Aorta (tissue), 5 donors: Measurements from ENCODE around the gene BRD4. TPM values are rescaled to one million over a fixed set of nuclear protein-coding genes. Genes with fewer than 3 reads are reported as not detected.
"Not testable (repeated sequence)": the region's sequence is repeated elsewhere in the genome, so short reads cannot be mapped to it uniquely, and the experiment has no call there.

ENCODE experiments used
- ATAC-seq: fragments of 200-7000 bp; cut with Tn5 transposase; one replicate; pipeline ENCODE4 v1.9.1; 2022; ENCODE audit warnings: moderate library complexity; ENCODE audit not compliant: low FRiP score
- DNase-seq, 2 donors: peaks; one replicate each; pipeline ENCODE4 v3.0.0-alpha.2; 2020
- H3K27ac ChIP-seq, 2 donors: one replicate each; pipeline ENCODE4 v1.5.1; 2013; ENCODE audit warnings: low read length in 2 of 2, mild to moderate bottlenecking in 2 of 2, moderate library complexity in 2 of 2, control low read depth in 1 of 2, inconsistent platforms in 1 of 2, low read depth in 1 of 2
- H3K27me3 ChIP-seq, 2 donors: one replicate each; pipeline ENCODE4 v1.6.1; 2013; ENCODE audit warnings: control low read depth in 1 of 2, low read length in 1 of 2, mild to moderate bottlenecking in 1 of 2, moderate library complexity in 1 of 2; ENCODE audit not compliant: insufficient read depth in 2 of 2, control insufficient read depth in 1 of 2
- H3K36me3 ChIP-seq, 2 donors: one replicate each; pipeline ENCODE4 v1.6.1; 2013; ENCODE audit warnings: control low read depth in 1 of 2, low read length in 1 of 2, mild to moderate bottlenecking in 1 of 2; ENCODE audit not compliant: insufficient read depth in 2 of 2, control insufficient read depth in 1 of 2
- H3K4me1 ChIP-seq, 2 donors: one replicate each; pipeline ENCODE4 v1.6.1; 2013; ENCODE audit warnings: low read length in 2 of 2, control low read depth in 1 of 2, mild to moderate bottlenecking in 1 of 2, moderate library complexity in 1 of 2; ENCODE audit not compliant: insufficient read depth in 2 of 2, control insufficient read depth in 1 of 2
- H3K4me3 ChIP-seq, 2 donors: one replicate each; pipeline ENCODE4 v1.5.1; 2013; ENCODE audit warnings: low read length in 2 of 2, control low read depth in 1 of 2, mild to moderate bottlenecking in 1 of 2
- H3K9me3 ChIP-seq: one replicate; pipeline ENCODE4 v1.6.1; 2013; ENCODE audit warnings: mild to moderate bottlenecking, low read length; ENCODE audit not compliant: control insufficient read depth
- WGBS, 2 donors: extraction: QIAGEN DNeasy Blood & Tissue Kit; methylation state at CpG; one replicate each; pipeline ENCODE4 v1.1.7; 2013; 5-methylcytosine and 5-hydroxymethylcytosine counted together
- intact Hi-C, 2 donors: fragments of 100-400 bp; cut with DNase I; formaldehyde crosslinking; loops; one replicate each; pipeline versions ENCODE4 v1.14.2 to v1.15.0; 2022
- polyA plus RNA-seq, 2 donors: library from polyadenylated mRNA; stranded (reverse); fragments of 200-250 nt; gene quantifications; one replicate each; pipeline ENCODE4 v1.2.3, GENCODE V29; 2013
- total RNA-seq, 2 donors: library from RNA; stranded (reverse); fragmentation: NEBNext Ultra II Directional; extraction: Animal tissue kit (Norgen Biotek cat#: 25700); gene quantifications; one replicate each; pipeline ENCODE4 v1.2.1, GENCODE V29; 2021
- donor health status: healthy with polysubstance abuse.
- donor health status: Bipolar disorder and iron deficiency.
- donor health status: DM: no; HTN: no; CAD: no.
- donor health status: DM: no; HTN: no; CAD: no.
- donor health status: DM: yes; HTN: yes; CAD: no.

BRD4 gene
- total and polyA plus RNA-seq, 4 donors = 12.3 to 126 (median 86.6) TPM

DNA sequence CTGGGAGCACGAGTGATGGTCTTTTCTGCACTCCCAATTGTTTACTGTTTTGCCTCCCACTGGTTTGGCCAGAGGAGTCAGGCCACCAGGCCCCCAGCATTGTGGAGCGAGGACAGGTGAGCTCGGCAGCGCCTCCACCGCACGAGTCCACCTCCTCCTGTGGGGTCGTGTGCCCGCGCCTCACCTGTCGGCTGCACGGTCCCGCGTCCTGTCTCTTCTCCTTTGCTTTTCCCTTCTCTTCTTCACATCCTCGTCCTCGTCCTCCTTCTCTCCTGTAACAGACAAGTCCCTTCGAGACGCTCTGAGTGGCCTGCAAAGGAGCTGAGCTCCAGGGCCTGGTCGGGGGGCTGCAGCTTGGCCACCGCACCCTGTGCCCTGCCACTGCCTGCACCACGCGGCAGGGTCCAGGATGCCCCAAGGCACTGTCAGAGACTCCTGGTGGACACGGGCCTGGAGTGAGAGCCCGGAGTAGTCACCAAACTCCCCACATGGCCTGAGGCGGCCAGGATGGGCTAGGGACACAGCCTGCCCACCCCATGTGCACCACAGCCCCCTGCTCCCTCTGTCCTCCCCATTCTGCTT lies 35.8 kb upstream of the BRD4 start:
- Histone ChIP-seq H3K4me1 (no peaks in the 10 kb centered on the region), H3K4me3 (no peak overlapping the region), H3K9me3 (no peaks in the 10 kb centered on the region), H3K27ac (no peak overlapping the region), H3K36me3 (peaks cover 5% of the 10 kb centered on the region in 2 donors), H3K27me3 (no peaks in the 10 kb centered on the region)
- WGBS, 2 donors = 90 to 93% methylated on average over 24 of the region's 24 CpGs
- no peak for ATAC-seq
- intact Hi-C loops = no loop called here
- DNase-seq = peak in 1 of 2 donors; percentile 38

DNA sequence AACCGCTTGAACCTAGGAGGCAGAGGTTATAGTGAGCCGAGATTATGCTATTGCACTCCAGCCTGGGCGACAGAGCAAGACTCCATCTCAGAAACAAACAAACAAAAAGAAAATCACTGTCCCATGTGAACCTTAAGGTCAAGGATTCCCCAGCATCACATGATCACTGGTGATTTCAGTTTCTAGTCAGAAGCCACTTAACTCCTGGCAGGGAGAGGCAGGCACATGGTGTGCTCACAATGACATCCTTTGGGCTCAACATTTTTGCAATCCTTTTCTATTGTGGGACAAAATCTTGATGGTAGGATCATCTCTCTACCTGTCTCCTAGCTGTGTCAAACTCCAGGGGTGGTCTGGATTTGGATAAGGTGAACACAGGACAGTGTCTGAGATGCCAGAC lies 35.1 kb upstream of the BRD4 start:
- H3K4me1 ChIP-seq = no peaks in the 10 kb centered on the region
- H3K27me3 ChIP-seq = no peaks in the 10 kb centered on the region
- DNase-seq (no peak), ATAC-seq (no peak)
- no peaks in the 10 kb centered on the region for H3K9me3 ChIP-seq
- H3K4me3 ChIP-seq = no peak overlapping the region
- H3K36me3 ChIP-seq = peaks cover 5% of the 10 kb centered on the region in 2 donors
- 90 to 95% methylated on average over 3 of the region's 3 CpGs for WGBS, 2 donors
- intact Hi-C loops = no loop called here
- H3K27ac ChIP-seq = no peak overlapping the region

DNA sequence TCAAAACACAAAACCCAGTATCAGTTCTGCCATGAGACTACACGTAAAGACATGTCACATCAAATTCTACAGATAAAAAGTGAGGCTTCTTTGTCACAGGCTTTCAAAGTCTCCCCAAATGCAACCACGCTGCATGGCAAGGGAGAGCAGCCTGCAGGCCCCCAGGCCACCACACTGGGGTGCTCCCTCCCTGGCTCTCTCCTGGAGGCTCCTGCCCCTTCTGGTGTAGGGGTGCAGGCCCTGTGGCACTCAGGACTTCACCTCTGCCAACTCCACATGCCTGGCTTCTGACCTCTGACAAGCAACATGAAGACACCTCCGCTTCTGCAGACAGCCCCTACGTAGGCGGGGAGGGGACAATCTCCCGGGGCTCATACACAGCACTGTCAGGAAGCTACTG lies 32.9 kb upstream of the BRD4 start:
- H3K27ac ChIP-seq = no peak overlapping the region
- WGBS, 2 donors = 79 to 90% methylated on average over 6 of the region's 6 CpGs
- ATAC-seq (no peak), DNase-seq (no peak)
- H3K27me3 ChIP-seq = no peaks in the 10 kb centered on the region
- intact Hi-C loops = no loop called here
- peaks cover 5 to 11% of the 10 kb centered on the region in 2 donors for H3K36me3 ChIP-seq
- H3K4me3 ChIP-seq = no peak overlapping the region
- no peaks in the 10 kb centered on the region for H3K9me3 ChIP-seq
- H3K4me1 ChIP-seq = no peaks in the 10 kb centered on the region

DNA sequence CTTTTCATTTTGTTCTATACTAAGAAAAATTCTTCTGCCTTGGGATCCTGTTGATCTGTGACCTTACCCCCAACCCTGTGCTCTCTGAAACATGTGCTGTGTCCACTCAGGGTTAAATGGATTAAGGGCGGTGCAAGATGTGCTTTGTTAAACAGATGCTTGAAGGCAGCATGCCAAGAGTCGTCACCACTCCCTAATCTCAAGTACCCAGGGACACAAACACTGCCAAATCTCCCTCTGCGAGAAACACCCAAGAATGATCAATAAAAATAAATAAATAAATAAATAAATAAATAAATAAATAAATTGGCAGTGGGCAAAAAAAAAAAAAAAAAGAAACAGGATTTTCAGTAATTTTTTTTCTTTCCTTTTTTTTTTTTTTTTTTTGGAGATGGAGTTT lies 31.5 kb upstream of the BRD4 start:
- intact Hi-C loops, H3K4me1 ChIP-seq, H3K4me3 ChIP-seq, H3K27ac ChIP-seq, H3K27me3 ChIP-seq, H3K9me3 ChIP-seq, ATAC-seq: not testable (repeated sequence)
- WGBS, 2 donors = 59 to 63% methylated on average over 3 of the region's 3 CpGs
- DNase-seq = peak in 1 of 2 donors; percentile 35
- H3K36me3 ChIP-seq = peaks cover 11 to 16% of the 10 kb centered on the region in 2 donors

DNA sequence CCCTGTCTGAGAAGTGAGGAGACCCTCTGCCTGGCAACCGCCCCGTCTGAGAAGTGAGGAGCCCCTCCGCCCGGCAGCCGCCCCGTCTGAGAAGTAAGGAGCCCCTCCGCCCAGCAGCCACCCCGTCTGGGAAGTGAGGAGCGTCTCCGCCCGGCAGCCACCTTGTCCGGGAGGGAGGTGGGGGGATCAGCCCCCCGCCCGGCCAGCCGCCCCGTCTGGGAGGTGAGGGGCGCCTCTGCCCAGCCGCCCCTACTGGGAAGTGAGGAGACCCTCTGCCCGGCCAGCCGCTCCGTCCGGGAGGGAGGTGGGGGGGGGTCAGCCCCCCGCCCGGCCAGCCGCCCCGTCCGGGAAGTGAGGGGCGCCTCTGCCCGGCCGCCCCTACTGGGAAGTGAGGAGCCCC lies 30.7 kb upstream of the BRD4 start:
- H3K4me3 ChIP-seq, H3K27ac ChIP-seq, H3K9me3 ChIP-seq, ATAC-seq, H3K4me1 ChIP-seq, H3K27me3 ChIP-seq, DNase-seq, intact Hi-C loops: not testable (repeated sequence)
- peaks cover 8 to 20% of the 10 kb centered on the region in 2 donors for H3K36me3 ChIP-seq
- WGBS, 2 donors = 87 to 96% methylated on average over 3 to 30 of the region's 30 CpGs

DNA sequence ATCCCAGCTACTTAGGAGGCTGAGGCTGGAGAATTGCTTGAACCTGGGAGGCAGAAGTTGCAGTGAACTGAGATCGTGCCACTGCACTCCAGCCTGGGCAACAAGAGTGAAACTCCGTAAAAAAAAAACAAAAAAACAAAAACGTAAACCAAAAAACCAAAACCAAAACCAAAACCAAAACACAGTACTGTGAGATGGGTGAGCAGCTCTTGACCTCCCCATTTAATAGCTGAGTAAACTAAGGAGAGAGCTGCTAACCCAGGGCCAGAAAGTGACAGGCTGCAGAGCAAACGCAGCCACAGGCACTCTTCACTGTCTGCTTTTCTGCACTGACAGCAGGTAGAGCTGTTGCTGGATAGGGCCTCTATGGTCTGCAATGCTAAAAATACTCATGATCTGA lies 27.7 kb upstream of the BRD4 start:
- H3K27ac ChIP-seq, H3K9me3 ChIP-seq, intact Hi-C loops, H3K27me3 ChIP-seq, H3K4me3 ChIP-seq, ATAC-seq, H3K4me1 ChIP-seq: not testable (repeated sequence)
- 77 to 80% methylated on average over 4 of the region's 4 CpGs for WGBS, 2 donors
- peak in 1 of 2 donors; percentile 2 for DNase-seq
- peaks cover 5 to 16% of the 10 kb centered on the region in 2 donors for H3K36me3 ChIP-seq

DNA sequence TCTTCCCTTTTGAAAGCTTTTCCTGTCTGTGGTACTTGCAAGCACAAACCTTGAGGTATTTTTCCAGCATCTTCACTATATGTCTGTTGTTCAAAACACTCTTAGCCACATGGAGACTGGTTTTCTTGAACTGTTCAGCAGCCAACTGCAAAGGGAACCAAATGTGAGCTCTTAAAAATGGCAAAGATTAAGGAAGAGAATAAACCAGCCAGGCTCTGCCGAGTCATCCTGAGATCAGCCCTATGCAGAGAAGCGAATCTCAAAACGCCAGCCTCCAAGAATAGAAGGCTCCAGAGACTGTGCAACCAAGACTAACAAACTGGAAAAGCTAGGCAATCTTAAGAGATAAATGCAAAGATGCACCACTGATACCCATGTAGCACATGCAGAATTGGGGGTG lies 26.6 kb upstream of the BRD4 start:
- Histone ChIP-seq H3K9me3 (no peaks in the 10 kb centered on the region), H3K4me3 (no peak overlapping the region), H3K27ac (peak overlapping the region in 1 of 2 donors; percentile 19), H3K36me3 (peaks cover 5 to 16% of the 10 kb centered on the region in 2 donors), H3K4me1 (no peaks in the 10 kb centered on the region), H3K27me3 (no peaks in the 10 kb centered on the region)
- DNase-seq (no peak), ATAC-seq (no peak)
- 50 to 52% methylated on average over 3 of the region's 3 CpGs for WGBS, 2 donors
- intact Hi-C loops = no loop called here

DNA sequence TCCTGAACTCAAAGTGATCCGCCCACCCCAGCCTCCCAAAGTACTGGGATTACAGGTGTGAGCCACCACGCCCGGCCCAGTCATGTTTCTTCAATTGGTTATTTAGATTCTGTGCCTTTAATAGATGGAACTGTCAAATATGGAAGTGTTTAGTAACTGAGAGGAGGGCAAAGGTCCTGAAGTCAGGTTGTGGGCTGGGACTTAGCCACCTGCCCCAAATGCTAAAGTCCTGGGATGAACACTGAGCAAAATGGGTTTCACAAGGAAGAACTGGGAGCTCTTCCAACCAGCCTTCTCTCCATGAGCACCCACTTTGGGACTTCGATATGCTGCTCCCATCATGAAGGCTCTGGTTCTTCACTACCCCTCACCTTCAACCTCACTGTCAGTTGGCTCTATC lies 25.6 kb upstream of the BRD4 start:
- Histone ChIP-seq H3K36me3 (peaks cover 5 to 16% of the 10 kb centered on the region in 2 donors), H3K4me1 (no peaks in the 10 kb centered on the region), H3K9me3 (no peaks in the 10 kb centered on the region), H3K27me3 (no peaks in the 10 kb centered on the region), H3K27ac (no peak overlapping the region), H3K4me3 (no peak overlapping the region)
- ATAC-seq (no peak), DNase-seq (no peak)
- intact Hi-C loops = no loop called here
- 96 to 98% methylated on average over 4 of the region's 4 CpGs for WGBS, 2 donors

DNA sequence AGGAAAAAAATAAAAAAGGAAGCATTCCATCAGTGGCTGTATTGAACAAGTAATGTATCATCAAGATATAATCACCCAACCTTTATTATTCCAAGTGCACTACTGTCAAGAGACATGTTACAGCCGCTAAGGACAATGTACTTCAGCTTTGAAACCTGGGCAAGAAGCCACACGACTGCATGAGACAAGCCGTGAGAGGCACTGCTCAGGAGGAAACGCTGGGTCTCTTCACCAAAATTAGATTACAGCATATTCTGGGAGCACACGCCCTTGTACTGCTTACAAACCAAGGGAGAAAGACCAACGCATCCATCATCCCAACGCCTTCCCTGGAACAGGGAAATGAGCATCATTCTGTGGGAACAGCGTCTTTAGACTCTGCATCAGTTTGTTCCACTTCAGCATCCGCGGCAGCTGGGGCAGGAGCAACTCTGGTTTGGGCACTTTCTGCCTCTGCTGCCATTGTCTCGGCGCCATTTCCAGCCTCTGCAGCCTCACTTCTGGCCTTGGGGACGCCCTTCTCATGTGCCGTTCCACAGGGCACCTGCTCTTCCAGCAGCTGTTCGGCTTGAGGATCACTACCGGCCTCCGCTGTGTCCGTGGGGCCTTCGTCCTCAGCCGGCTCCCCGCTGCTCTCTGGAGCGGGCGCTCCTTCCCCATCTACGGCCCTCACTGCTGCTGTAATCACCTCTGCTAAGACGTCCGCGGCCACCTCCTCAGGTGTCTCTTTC lies 22.4 kb upstream of the BRD4 start:
- WGBS, 2 donors = 82 to 84% methylated on average over 27 of the region's 27 CpGs
- no peak overlapping the region for H3K4me3 ChIP-seq
- DNase-seq (no peak), ATAC-seq (no peak)
- H3K27ac ChIP-seq = no peak overlapping the region
- intact Hi-C loops = no loop called here
- H3K27me3 ChIP-seq = no peaks in the 10 kb centered on the region
- H3K36me3 ChIP-seq = peaks cover 5 to 7% of the 10 kb centered on the region in 2 donors
- H3K4me1 ChIP-seq = no peaks in the 10 kb centered on the region
- no peaks in the 10 kb centered on the region for H3K9me3 ChIP-seq
